Measurements from ENCODE around the gene ARHGAP24.
"Not testable (repeated sequence)": the region's sequence is repeated elsewhere in the genome, so short reads cannot be mapped to it uniquely, and the experiment has no call there.

ARHGAP24 gene

DNA sequence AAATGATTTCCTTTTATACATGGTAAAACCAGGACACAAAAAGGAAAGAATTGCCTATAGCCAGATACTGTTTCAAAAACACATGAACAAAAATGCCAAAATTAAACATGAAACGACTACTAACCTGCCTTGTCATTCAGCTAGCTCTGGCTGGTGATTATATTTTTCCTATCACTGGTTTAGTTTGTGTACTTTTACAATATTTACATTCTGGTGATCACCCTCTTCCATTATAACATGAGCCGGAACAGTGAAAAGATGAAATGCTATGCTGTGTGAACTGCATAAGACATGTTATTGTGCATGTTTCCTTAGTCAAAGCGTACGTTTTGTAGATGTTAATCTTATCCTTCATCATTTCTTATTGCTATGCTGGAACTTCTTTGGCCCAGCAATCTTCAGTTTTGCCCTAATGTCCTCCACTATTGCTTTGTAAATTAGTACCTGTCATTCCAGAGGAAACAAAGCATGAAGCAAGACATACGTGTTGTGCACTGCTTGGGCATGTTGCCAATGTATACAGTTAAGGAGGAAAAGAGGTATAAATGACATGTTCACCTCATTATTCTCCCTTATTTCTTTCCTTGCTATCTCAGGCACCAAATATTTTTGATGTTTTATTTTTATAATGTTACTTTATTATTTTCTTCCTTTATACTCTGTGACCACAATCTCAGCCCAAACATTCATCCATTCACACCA lies 386.3 kb downstream of the ARHGAP24 start:
- DNase-seq (ENCODE audit: low read depth): no peak

DNA sequence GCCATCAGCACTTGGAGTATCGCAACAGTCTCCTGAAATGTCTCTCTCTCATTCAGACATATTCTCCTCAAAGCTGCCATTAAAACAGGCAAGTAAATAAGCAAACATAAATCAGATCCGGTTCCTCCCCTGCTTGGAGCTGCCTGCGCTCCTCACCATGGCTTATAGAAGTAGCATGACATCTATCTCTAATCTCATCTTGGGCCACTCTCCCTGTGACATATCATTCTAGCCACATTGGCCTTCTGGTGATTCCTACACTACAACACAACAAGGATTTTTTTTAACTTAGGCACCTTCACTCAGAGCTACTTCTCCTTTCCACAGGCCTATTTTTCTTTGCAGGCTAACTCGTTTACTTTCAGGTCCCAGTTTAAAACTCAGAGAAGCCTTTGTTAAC lies 387.9 kb downstream of the ARHGAP24 start:
- no peak for DNase-seq (ENCODE audit: low read depth)

DNA sequence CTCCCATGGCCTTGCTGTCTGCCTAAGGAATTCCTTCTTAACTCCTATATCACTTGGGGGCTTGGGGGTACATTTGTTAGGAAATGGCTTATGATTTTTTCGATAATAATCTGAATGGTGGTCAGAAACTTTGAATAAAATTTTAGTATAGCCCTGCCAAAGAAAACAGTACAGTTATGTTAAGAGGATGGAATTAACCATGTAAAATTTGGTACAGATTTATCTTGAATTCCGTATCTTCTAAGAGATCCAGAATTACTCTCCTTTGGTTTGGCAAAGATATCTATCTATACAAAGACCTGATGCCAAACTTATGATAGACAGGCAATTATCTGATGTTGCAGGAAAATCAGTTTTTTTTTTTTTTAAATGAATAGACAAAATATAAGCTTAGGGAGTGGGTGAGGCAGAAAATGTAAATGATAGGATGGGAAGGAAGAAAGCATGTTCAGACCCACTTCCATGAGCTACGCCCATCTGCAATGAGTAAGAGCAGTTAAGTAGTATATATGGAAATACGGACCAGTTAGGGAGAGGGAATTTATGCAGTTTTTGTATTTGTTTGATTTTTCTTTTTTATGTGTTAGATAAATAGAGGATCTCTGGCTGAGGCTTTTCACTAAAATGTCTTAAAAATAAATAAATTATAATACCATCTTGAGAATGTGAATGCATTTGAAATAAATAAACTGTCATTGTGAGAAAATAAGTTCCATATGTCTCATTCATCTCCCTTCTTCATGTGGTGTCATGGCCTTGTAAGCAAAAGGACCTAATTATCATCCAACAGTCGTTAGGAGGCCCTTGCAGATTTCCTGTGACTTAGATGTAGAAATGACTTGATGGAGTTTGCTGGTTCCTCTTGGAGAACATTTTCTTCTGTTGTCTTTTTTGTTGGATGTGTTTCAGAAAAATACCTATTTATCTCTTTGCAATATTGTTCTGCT lies 389.6 kb downstream of the ARHGAP24 start:
- DNase-seq (ENCODE audit: low read depth): no peak

DNA sequence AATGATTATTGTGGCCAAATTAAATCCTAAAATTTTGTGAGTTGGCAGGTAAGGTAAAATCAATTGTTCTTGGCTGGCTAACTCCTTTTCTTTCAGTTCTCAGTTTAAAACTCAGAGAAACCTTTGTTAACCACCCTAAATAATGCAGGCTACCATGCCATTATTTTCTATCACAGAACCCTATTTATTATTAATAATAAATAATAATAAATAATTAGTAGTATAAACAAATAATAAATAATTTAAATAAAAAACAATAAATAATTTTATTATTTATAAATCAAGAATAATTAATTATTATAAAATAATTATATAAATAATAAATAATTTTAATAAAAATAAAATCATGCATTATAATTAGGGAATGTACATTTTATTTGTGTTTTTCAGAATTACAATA lies 390.3 kb downstream of the ARHGAP24 start:
- no peak for DNase-seq (ENCODE audit: low read depth)

DNA sequence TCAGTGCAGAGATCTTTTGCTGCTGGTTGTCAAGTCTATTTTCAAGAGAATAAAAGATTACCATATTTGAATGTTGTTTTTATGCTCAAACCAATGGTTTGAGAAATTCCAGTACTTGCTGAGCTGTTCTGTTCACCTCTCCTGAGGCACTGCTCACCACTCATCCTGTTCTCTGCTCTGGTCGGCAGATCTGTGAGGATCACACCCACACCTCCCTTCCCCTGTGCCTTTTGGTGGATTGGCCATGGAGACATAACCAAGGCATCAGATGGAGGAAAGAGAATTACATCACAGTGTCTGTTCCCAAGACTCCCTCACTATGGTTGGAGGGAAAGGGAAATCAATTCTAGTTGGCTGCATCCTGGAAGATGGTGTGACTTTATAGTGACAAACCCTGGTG lies 391.6 kb downstream of the ARHGAP24 start:
- DNase-seq (ENCODE audit: low read depth): no peak

DNA sequence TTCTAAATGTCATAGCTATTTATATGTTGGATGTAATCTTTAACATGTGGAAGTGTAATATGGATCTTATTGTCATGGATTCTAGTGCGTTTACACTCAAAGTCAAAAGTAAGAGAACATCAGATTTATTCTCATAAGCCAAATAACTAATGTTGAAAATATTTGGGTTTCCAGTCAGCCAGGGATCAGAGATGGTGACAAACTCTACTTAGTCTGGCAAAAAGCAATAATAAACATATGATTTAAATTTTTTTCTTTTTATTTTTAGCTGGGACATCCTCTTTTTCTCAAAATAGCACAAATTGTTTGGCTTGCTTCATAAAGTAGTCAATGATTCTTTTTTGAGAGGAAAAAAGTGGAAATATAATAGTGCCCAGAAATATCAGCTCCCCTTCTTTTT lies 392.3 kb downstream of the ARHGAP24 start:
- DNase-seq (ENCODE audit: low read depth): no peak

DNA sequence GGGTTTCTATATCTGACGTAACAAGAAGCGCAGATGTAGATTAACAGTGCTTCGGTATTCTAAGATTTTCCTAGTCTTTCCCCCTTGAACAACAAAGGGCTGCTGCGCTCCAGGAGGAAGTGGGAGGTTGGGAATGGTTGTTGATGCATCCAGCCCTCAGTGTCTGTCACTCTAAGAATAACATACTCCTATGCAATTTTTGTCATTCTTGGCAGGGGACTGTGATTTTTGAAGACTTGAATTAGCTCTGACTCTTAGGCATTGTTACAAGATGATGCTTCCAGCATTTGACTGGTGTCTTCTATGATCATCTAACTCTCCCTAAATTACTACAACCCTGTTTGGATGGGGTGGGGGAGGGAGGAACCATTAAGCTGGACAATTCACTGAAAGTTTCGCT lies 394.2 kb downstream of the ARHGAP24 start:
- no peak for DNase-seq (ENCODE audit: low read depth)

DNA sequence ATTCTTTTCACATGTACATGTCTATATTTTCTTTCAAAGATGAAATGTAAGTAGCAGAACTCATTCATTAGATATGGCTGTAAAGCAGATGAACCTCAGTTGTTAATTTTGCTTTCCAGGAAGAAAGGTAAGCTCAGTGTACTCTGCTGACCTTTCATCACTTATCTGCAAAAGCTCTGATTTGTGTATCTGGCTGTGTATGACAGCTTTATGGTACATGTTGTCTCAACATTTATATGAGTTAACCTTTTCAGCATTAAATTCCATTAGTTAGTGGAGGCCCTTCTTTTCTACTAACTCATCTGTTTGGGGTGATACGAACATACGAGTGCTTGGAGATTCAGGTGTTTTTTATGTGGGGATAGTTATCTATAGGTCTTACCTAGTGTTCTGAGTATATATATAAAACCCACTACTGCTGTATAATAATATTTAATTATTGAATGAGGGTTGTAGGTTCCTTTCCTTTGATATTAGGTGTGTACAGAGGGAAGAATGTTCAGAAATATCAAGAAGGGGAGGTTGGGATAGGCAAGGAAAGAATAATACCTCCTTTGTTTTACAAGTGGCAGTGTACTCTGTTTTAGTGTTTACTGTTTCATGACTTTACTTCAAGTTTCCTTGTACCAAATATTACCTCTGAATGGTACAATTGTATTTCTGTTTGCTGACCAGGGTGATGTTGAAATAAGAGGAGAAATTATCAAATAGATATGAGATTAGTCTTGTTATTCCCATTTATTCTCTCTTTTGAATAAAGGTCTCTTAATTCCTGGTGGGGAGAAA lies 395.5 kb downstream of the ARHGAP24 start:
- DNase-seq (ENCODE audit: low read depth): no peak

DNA sequence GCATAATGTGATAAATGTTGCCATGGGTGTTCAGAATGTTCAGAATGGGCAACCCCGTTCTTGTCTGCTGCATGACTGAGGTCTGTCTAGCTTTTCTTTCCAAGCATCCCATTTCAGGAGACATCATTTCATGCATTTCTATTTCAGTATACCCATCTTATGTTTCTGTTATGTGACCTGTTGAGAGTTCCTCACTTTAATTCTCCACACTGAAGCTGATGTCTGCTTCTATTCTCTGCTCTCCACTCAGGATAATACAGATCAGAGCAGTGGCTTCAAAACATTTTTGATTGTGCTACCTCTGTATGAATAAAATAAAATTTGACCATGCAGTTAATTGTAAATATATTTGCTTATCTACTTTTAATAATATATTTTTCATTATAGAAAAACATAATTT lies 398.6 kb downstream of the ARHGAP24 start:
- DNase-seq (ENCODE audit: low read depth): no peak

DNA sequence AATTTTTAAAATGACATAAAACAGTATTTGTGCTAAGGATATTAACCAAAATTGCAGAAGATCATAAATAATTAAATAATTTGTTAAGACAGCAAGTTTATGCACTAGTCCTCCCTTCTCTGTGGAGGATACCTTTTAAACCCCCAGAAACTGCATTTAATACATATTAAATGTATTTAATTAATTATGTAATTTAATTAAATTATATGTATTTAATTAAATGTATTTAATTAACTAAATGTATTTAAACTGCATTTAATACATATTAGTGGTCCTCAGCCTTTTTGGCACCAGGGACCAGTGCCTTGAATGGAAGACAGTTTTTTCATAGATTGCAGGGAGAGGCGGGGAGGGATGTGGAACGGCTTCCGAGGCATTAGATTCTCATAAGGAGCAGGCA lies 404.6 kb downstream of the ARHGAP24 start:
- DNase-seq (ENCODE audit: low read depth): no peak

DNA sequence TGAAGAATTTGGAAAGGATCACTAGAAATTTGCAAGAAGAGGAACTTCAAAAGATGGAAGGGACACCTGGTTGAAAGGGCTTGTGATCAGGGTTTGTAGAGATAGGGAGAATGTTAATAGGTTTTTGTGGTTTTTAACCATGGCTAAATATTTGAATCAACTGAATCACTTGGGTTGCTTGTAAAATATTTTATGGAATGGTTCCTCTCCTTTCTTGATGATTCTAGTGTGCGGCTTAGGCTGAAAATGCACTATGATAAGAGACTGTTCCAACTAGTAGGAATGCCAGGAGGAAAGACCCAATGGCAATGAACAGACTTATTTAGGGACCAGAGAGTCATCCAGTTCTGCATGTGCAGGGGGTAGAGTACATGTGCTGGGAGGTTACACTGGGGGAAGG lies 408.2 kb downstream of the ARHGAP24 start:
- no peak for DNase-seq (ENCODE audit: low read depth)

DNA sequence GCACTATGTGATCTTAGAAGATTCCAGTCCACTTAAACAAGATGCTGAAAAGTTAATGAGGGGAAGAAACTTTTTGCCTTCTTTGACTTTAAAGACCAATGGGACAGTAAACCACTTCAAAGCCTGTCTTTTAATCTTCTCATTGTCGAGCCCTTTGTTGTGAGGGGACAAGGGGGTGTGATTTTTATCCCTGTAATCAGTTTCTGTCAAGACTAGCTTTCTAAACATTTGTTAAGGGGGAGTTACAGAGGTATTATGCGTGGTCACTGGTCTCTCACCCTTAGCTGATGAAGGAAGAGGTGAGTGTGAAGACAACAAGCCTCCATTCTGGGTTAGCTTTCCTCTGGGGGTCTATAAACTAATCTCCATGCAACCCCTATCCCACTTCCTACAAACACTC lies 409.3 kb downstream of the ARHGAP24 start:
- no peak for DNase-seq (ENCODE audit: low read depth)

DNA sequence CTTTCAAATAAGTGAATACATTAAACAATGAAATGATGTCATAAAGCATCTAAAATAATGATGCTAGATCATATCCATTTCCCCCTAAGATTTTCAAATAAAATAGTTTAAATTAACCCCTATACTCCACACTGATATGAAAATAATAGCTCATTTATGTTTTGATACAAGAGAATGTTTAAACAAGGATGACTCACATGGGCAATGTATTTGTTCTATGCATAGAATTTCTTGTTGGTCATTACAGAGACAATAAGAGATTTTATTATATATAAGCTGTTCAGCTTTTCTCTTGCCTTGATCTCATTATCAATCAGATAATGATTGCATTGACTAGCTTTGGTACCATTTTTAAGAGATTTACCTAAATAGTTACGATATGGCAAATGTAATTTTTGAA lies 411.7 kb downstream of the ARHGAP24 start:
- no peak for DNase-seq (ENCODE audit: low read depth)

DNA sequence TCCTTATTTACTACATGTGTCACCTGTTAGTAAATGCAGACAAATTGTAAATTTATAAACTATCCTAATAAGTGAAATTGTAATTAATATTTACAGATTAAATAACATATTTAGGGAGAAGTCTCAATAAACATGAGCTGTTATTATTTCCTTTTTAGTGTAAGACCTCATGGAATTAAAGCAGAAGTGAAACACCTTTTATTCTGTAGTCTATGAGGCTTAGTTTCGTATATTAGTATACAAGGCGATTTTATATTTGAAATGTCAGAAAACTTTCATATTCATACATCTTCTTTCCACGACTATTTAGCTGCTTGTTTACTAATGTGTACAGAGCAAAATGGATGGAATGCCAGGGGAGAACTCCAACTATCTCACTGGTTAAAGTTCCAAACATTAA lies 414.4 kb downstream of the ARHGAP24 start:
- no peak for DNase-seq (ENCODE audit: low read depth)

DNA sequence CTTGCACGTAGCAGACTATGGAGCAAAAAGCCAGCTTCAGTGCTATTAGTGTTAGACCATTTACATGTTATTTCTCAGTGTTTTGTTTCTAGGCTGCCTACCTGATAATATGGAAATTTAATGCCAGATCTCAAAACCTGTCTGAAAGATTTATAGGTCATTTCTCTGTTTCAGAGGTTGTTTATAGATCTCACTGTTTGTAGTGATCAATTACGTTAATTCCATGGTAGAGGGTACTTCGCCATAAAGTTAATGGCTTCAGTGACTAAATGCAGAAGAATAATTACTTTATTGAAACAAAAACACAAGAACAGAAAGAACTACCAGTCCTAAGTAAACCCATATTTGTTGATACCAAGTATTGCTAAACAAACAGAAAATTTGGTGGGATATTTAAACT lies 420.8 kb downstream of the ARHGAP24 start:
- no peak for DNase-seq (ENCODE audit: low read depth)

DNA sequence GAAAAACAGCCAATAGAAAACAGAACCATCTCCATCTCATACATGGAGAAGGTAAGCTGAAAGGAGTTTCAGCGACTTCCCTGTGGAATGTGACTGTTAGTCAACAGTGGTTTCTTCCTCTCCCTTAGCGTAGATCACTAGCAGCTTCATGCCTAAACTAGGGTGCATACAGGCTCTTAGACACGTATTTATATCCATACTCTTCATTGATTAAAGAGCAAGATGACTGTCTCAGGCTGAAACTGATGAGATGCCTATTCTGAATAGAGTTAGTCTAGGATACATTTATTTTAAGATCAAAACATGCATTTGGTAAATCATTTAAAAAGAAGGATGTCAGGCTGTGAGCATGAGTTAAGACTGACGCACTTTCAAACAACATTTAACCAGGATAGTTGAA lies 423.3 kb downstream of the ARHGAP24 start:
- no peak for DNase-seq (ENCODE audit: low read depth)

DNA sequence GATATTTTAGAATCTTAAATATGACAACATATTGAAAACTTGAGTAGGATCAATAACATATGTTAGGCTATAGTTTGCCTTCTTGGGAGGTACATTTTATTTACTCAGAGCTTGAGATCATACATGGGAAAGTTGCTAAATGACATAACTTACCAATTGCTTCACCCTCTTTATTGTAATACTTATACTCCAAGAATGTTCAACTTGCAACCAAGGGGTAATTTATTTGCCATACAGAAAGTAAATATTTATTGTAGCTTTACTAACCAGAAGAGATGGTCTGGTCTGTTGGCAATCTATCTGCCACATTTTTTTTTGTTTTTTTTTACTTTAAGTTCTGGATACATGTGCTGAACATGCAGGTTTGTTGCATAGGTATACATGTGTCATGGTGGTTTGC lies 426.6 kb downstream of the ARHGAP24 start:
- peak; percentile 75 for DNase-seq (ENCODE audit: low read depth)

DNA sequence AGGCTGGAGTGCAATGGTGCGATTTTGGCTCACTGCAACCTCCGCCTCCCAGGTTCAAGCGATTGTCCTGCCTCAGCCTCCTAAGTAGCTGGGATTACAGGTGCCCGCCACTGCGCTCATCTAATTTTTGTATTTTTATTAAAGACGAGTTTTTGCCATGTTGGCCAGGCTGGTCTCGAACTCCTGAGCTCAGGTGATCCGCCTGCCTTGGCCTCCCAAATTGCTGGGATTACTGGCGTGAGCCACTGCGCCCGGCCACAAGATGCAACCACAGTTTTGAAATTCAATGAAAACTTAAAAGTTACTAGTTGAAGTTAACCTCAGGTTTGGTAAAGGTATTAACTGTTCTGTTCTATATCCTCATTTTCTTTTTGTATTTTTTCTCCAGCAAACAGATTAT lies 427.7 kb downstream of the ARHGAP24 start:
- DNase-seq (ENCODE audit: low read depth): not testable (repeated sequence)

DNA sequence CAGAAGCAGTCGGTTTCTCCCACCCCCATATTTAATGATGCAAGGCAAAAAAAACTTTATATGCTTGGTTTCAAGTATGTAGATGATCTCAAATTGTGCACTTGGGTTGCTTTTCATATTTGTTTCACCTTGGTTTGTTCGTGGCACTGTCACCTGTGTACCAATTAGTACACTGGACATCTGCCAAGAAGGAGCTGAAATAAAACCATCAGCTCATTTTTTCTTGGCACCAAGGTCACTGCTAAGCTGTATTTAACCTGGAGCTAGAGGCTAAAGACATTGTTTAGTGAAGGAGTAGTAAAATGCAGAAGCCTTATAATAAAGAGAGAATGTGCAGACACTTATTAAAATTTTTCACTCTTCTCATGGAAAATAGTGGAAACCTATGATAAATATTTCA lies 430.8 kb downstream of the ARHGAP24 start:
- DNase-seq (ENCODE audit: low read depth): no peak

DNA sequence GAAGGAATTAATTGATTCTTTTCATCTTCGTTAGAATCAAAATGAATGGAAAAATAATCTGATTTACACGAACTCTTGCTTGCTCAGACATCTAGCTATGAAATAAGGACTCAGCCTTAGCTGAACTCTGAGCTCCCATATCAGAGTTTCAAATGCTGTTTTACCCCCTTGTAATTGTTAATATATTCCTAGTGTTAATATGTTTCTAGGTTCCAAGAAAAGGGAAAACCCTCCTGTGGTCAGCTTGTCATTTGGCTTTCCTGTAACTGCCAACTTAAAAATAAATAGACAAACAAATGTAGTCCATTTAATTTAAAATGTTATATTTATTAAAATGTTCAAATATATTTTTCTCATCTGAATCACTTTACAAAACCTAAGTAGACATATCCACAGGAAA lies 432.1 kb downstream of the ARHGAP24 start:
- no peak for DNase-seq (ENCODE audit: low read depth)

DNA sequence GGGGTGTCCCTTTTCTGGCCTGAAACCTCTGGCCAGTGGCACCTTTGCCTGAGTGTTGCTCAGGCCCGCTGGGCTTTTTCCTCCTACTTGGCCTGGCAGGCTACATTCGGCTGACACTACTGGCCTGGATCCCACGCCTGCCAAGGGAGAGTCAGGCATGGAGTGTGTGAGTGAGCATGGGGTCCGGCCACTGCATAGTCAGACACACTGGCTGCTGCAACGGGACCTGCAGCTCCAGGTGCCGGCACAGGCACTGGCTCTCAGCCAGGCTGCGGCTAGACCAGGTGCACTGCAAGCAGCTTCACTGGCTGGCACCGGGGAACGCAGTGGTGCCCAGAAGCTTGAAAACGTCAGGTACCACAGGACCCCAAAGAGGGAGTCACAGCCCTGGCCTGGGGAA lies 434.9 kb downstream of the ARHGAP24 start:
- DNase-seq (ENCODE audit: low read depth): no peak

DNA sequence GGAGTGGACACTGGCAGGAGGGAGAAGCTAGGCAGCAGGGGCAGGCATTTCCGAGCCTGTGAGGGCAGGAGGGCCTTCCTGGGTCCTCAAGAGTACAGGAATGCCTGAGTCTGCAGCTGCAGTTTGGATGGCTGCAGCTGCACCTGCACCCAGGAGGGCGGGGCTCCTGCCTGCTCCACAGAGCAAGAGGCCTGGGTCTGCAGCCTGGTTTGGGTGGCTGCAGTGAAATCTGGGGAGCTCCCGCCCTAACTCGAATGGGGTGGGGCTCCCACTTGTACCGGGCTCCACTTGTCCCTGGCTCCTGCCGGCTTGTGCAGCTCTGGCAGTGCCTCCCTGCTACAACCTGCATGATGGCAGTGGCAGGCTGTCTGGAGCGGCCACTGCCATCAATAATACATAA lies 436.0 kb downstream of the ARHGAP24 start:
- no peak for DNase-seq (ENCODE audit: low read depth)

Measured in amniotic epithelial cell (primary cell).